ENCODE measurements around the gene GPR18. TPM values are rescaled to one million over a fixed set of nuclear protein-coding genes. Genes with fewer than 3 reads are reported as not detected.

The GPR18 gene
- total RNA-seq, 2 experiments from 2014 or later, result 10.9 to 13.7 TPM

DNA sequence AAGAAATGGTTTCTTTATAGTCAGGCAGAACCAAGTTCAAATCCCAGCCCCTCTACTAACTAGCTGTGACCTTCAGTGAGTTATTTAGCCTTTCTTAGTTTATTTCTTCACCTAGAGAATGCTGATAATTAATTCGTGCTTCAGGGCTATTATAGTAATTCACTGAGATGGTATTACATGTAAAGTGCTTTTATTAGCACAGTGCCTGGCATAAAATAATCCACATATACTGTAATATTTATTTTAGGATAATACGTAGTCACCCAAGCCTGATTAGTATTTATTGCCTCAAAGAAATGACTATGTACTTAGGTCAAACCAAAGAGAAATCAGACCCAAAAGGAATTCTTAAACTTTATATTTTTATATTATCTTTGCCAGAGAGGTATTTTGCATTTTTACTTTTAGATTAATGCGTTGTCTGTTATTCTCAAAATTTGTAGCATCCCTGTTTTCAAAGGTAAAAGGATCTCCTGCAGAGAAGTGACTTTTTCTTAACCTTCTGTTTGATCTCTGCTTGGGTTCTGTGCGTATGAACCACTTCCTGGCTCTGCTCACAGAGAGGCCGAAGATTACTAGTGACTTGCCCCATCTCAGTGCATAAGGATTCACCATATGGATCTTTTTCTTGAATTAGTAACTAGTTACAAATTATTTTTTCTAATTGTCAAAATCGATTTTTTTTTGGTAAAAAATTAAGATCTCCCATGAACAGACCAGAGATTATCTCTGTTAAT, 37.8 kb downstream of the GPR18 start:
- TF ChIP-seq EZH2phosphoT487 (IDR thresholded peaks at IDR 0.05; ENCODE audit: borderline replicate concordance, low read depth, low read length), result no peak
- TF ChIP-seq, protein P1, sequence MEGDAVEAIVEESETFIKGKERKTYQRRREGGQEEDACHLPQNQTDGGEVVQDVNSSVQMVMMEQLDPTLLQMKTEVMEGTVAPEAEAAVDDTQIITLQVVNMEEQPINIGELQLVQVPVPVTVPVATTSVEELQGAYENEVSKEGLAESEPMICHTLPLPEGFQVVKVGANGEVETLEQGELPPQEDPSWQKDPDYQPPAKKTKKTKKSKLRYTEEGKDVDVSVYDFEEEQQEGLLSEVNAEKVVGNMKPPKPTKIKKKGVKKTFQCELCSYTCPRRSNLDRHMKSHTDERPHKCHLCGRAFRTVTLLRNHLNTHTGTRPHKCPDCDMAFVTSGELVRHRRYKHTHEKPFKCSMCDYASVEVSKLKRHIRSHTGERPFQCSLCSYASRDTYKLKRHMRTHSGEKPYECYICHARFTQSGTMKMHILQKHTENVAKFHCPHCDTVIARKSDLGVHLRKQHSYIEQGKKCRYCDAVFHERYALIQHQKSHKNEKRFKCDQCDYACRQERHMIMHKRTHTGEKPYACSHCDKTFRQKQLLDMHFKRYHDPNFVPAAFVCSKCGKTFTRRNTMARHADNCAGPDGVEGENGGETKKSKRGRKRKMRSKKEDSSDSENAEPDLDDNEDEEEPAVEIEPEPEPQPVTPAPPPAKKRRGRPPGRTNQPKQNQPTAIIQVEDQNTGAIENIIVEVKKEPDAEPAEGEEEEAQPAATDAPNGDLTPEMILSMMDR (conservative IDR thresholded peaks at IDR 0.05; ENCODE audit: low read length), result no peak
- Histone ChIP-seq H3K9me3 (ENCODE audit: low read length) (no peaks in the 10 kb centered on the region), H4K20me1 (ENCODE audit: insufficient read depth, low read length) (no peaks in the 10 kb centered on the region; the same call in 1 of the 2 replicates), H3K79me2 (ENCODE audit: insufficient read depth, low read depth, low read length) (peaks cover 90% of the 10 kb centered on the region), H3K27ac (ENCODE audit: low read depth, low read length, poor library complexity, severe bottlenecking) (peak overlapping the region; percentile 48), H3K9me2 (ENCODE audit: insufficient read depth, low read length) (no peaks in the 10 kb centered on the region), H3K36me3 (ENCODE audit: insufficient read depth, low read length) (peaks cover 9% of the 10 kb centered on the region), H2AFZ (ENCODE audit: low read length) (no peak overlapping the region), H3K4me3 (ENCODE audit: low read depth, low read length, poor library complexity, severe bottlenecking) (no peak overlapping the region), H3K4me1 (ENCODE audit: insufficient read depth, low read length, poor library complexity, severe bottlenecking) (peaks cover 73% of the 10 kb centered on the region), H3K4me2 (ENCODE audit: low read length) (peak overlapping the region; percentile 75)
- ChIA-PET CTCF (ENCODE audit: unreplicated experiment) (no interaction called here), POLR2A (no interaction called here)
- intact Hi-C loops (cut with micrococcal nuclease; ENCODE audit: unreplicated experiment), result no loop called here
- no TSS peak for BruUV-seq (replicated peaks)
- DNase-seq (ENCODE audit: low spot score), result no peak

DNA sequence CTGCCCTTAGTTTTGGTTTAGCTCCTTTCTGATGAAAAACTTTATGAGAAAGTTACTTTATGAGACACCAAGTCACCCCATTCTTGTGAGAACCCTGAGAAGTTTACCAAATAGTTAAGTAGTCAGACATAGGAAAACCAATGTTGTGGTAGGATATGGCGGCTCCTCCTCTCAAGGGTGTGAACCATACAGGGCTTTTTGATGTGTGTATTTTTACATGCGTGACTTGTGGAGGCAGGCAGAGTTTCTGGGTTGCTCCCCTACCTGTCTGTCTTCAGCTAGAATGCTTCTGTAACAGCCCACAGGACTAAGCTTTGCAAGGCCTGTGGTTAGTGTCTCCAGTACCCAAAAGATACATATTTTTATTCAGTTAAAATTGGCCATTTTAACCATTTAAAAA, 39.2 kb downstream of the GPR18 start:
- ChIA-PET POLR2A (no interaction called here), CTCF (ENCODE audit: unreplicated experiment) (interaction anchor here (0.9 kb wide), 1 partner anchor 13 kb away, joined by 3 read pairs; no protein-coding TSS in a partner anchor)
- Histone ChIP-seq H3K9me3 (ENCODE audit: low read length) (no peaks in the 10 kb centered on the region), H3K36me3 (ENCODE audit: insufficient read depth, low read length) (peaks cover 9% of the 10 kb centered on the region), H3K4me3 (ENCODE audit: low read depth, low read length, poor library complexity, severe bottlenecking) (no peak overlapping the region), H3K4me1 (ENCODE audit: insufficient read depth, low read length, poor library complexity, severe bottlenecking) (peaks cover 69% of the 10 kb centered on the region), H3K27ac (ENCODE audit: low read depth, low read length, poor library complexity, severe bottlenecking) (no peak overlapping the region), H3K79me2 (ENCODE audit: insufficient read depth, low read depth, low read length) (peaks cover 82% of the 10 kb centered on the region), H2AFZ (ENCODE audit: low read length) (no peak overlapping the region), H4K20me1 (ENCODE audit: insufficient read depth, low read length) (peaks cover 10% of the 10 kb centered on the region; the same call in 1 of the 2 replicates), H3K4me2 (ENCODE audit: low read length) (0 out of 2 replicates have a peak overlapping the region, but pooled peaks have one; percentile 75), H3K9me2 (ENCODE audit: insufficient read depth, low read length) (no peaks in the 10 kb centered on the region)
- intact Hi-C loops (cut with micrococcal nuclease; ENCODE audit: unreplicated experiment), result no loop called here
- BruUV-seq (replicated peaks), result no TSS peak
- DNase-seq (ENCODE audit: low spot score), result no peak
- TF ChIP-seq, protein P1 (conservative IDR thresholded peaks at IDR 0.05; ENCODE audit: low read length), result no peak
- no peak for TF ChIP-seq EZH2phosphoT487 (IDR thresholded peaks at IDR 0.05; ENCODE audit: borderline replicate concordance, low read depth, low read length)

GRCh38 chr13:99218545-99218944, 39.6 kb downstream of the GPR18 start:
- Histone ChIP-seq H3K4me3 (ENCODE audit: low read depth, low read length, poor library complexity, severe bottlenecking) (no peak overlapping the region), H3K27ac (ENCODE audit: low read depth, low read length, poor library complexity, severe bottlenecking) (no peak overlapping the region), H2AFZ (ENCODE audit: low read length) (no peak overlapping the region), H3K79me2 (ENCODE audit: insufficient read depth, low read depth, low read length) (peaks cover 82% of the 10 kb centered on the region), H3K9me2 (ENCODE audit: insufficient read depth, low read length) (no peaks in the 10 kb centered on the region), H3K4me2 (ENCODE audit: low read length) (no peak overlapping the region), H3K36me3 (ENCODE audit: insufficient read depth, low read length) (peaks cover 9% of the 10 kb centered on the region), H4K20me1 (ENCODE audit: insufficient read depth, low read length) (peaks cover 10% of the 10 kb centered on the region; the same call in 1 of the 2 replicates), H3K9me3 (ENCODE audit: low read length) (no peaks in the 10 kb centered on the region), H3K4me1 (ENCODE audit: insufficient read depth, low read length, poor library complexity, severe bottlenecking) (peaks cover 67% of the 10 kb centered on the region)
- no TSS peak for BruUV-seq (replicated peaks)
- intact Hi-C loops (cut with micrococcal nuclease; ENCODE audit: unreplicated experiment), result no loop called here
- ChIA-PET CTCF (ENCODE audit: unreplicated experiment) (interaction anchor here (0.9 kb wide), 1 partner anchor 12 kb away, joined by 3 read pairs; no protein-coding TSS in a partner anchor), POLR2A (no interaction called here)
- TF ChIP-seq, protein P1 (conservative IDR thresholded peaks at IDR 0.05; ENCODE audit: low read length), result no peak
- TF ChIP-seq EZH2phosphoT487 (IDR thresholded peaks at IDR 0.05; ENCODE audit: borderline replicate concordance, low read depth, low read length), result no peak
- DNase-seq (ENCODE audit: low spot score), result no peak

Data from OCI-LY7 (cell line).